T-helper 17 cell (primary cell): ENCODE measurements around the gene GNG12. TPM values are rescaled to one million over a fixed set of nuclear protein-coding genes. Genes with fewer than 3 reads are reported as not detected.

Experiments
- ATAC-seq: fragments of 150-1000 bp; cut with Tn5 transposase; 2 replicates; pipeline ENCODE4 v1.10.0; 2021; ENCODE audit warnings: mild to moderate bottlenecking, moderate library complexity
- DNase-seq, 3 donors: peaks; one replicate each; pipeline versions ENCODE4 v3.0.0 to v3.0.0-alpha.2; 2020 to 2021
- H3K9me3 ChIP-seq: one replicate; pipeline ENCODE4 v1.7.0; 2013; ENCODE audit warnings: low read length, mild to moderate bottlenecking; ENCODE audit not compliant: control insufficient read depth, poor library complexity, severe bottlenecking
- H3K27ac Mint-ChIP-seq: one replicate; pipeline ENCODE4 v1.8.0; 2022; ENCODE audit warnings: mild to moderate bottlenecking, moderate library complexity, mixed read lengths
- H3K27me3 Mint-ChIP-seq: one replicate; pipeline ENCODE4 v1.8.0; 2022; ENCODE audit warnings: mixed read lengths
- H3K36me3 Mint-ChIP-seq: one replicate; pipeline ENCODE4 v1.8.0; 2022; ENCODE audit warnings: low read depth, mixed read lengths
- H3K4me1 Mint-ChIP-seq: one replicate; pipeline ENCODE4 v1.8.0; 2022; ENCODE audit warnings: mild to moderate bottlenecking, mixed read lengths
- H3K4me3 Mint-ChIP-seq: one replicate; pipeline ENCODE4 v1.8.0; 2022; ENCODE audit warnings: mild to moderate bottlenecking, moderate library complexity, mixed read lengths
- total RNA-seq, 4 donors: library from RNA in 2 of 4; stranded (reverse) in 2 of 4; gene quantifications; one replicate each; pipeline ENCODE4 v1.2.3 and lab custom pipeline; 2022 to 2026

GNG12 gene
- total RNA-seq, 2 donors from 2014 or later, result not detected

- H3K4me3 Mint-ChIP-seq, result no peak overlapping the region
- H3K36me3 Mint-ChIP-seq, result no peaks in the 10 kb centered on the region
- H3K4me1 Mint-ChIP-seq, result peaks cover 2% of the 10 kb centered on the region
- DNase-seq (no peak), ATAC-seq (no peak)
- H3K27ac Mint-ChIP-seq, result no peak overlapping the region
- peaks cover 2% of the 10 kb centered on the region for H3K9me3 ChIP-seq
- peaks cover 47% of the 10 kb centered on the region for H3K27me3 Mint-ChIP-seq
Observed at GRCh38 chr1:67761091-67761490, 72.2 kb downstream of the GNG12 start.

- H3K4me1 Mint-ChIP-seq, result no peaks in the 10 kb centered on the region
- ATAC-seq (peak; percentile 73), DNase-seq (peak; percentile 23 to 42 (median 27))
- no peak overlapping the region for H3K4me3 Mint-ChIP-seq
- peaks cover 2% of the 10 kb centered on the region for H3K9me3 ChIP-seq
- H3K27ac Mint-ChIP-seq, result no peak overlapping the region
- no peaks in the 10 kb centered on the region for H3K36me3 Mint-ChIP-seq
- peaks cover 39% of the 10 kb centered on the region for H3K27me3 Mint-ChIP-seq
Observed at GRCh38 chr1:67760030-67760821, 73.0 kb downstream of the GNG12 start.

- no peak for ATAC-seq
Observed at GRCh38 chr1:67759692-67760029, 73.6 kb downstream of the GNG12 start.

GRCh38 chr1:67759066-67759465 is 74.2 kb downstream of the GNG12 start:
- Mint-ChIP-seq H3K4me3 (no peak overlapping the region), H3K4me1 (peaks cover 7% of the 10 kb centered on the region), H3K36me3 (no peaks in the 10 kb centered on the region), H3K27me3 (peaks cover 41% of the 10 kb centered on the region), H3K27ac (no peak overlapping the region)
- H3K9me3 ChIP-seq, result no peaks in the 10 kb centered on the region
- DNase-seq (no peak), ATAC-seq (no peak)

More at GRCh38 chr1:67759692-67760029, 73.6 kb downstream of the GNG12 start:
- Mint-ChIP-seq H3K4me3 (no peak overlapping the region), H3K27ac (no peak overlapping the region), H3K27me3 (peaks cover 41% of the 10 kb centered on the region), H3K4me1 (peaks cover under 1% of the 10 kb centered on the region), H3K36me3 (no peaks in the 10 kb centered on the region)
- peaks cover 2% of the 10 kb centered on the region for H3K9me3 ChIP-seq
- no peak for DNase-seq

GRCh38 chr1:67755619-67756018 is 77.6 kb downstream of the GNG12 start:
- Mint-ChIP-seq H3K4me3 (no peak overlapping the region), H3K36me3 (no peaks in the 10 kb centered on the region), H3K27ac (no peak overlapping the region), H3K27me3 (peaks cover 18% of the 10 kb centered on the region), H3K4me1 (peaks cover 12% of the 10 kb centered on the region)
- DNase-seq (no peak), ATAC-seq (no peak)
- no peaks in the 10 kb centered on the region for H3K9me3 ChIP-seq

- no peaks in the 10 kb centered on the region for H3K9me3 ChIP-seq
- Mint-ChIP-seq H3K4me1 (peaks cover 12% of the 10 kb centered on the region), H3K27ac (no peak overlapping the region), H3K4me3 (no peak overlapping the region), H3K27me3 (peaks cover 14% of the 10 kb centered on the region), H3K36me3 (no peaks in the 10 kb centered on the region)
- ATAC-seq (no peak), DNase-seq (no peak)
Observed at GRCh38 chr1:67755160-67755559, 78.1 kb downstream of the GNG12 start.

- DNase-seq, result no peak
- H3K4me3 Mint-ChIP-seq, result no peak overlapping the region
- no peak overlapping the region for H3K27ac Mint-ChIP-seq
Observed at GRCh38 chr1:67754526-67754920, 78.7 kb downstream of the GNG12 start.

GRCh38 chr1:67753776-67754525 is 79.3 kb downstream of the GNG12 start:
- no peak overlapping the region for H3K27ac Mint-ChIP-seq
- H3K4me1 Mint-ChIP-seq, result peaks cover 16% of the 10 kb centered on the region
- no peak overlapping the region for H3K4me3 Mint-ChIP-seq
- no peak for DNase-seq
- peaks cover 14% of the 10 kb centered on the region for H3K27me3 Mint-ChIP-seq
- no peak for ATAC-seq
- H3K9me3 ChIP-seq, result no peaks in the 10 kb centered on the region
- no peaks in the 10 kb centered on the region for H3K36me3 Mint-ChIP-seq

More at GRCh38 chr1:67754526-67754920, 78.7 kb downstream of the GNG12 start:
- H3K4me1 Mint-ChIP-seq, result peaks cover 16% of the 10 kb centered on the region
- H3K9me3 ChIP-seq, result no peaks in the 10 kb centered on the region
- no peaks in the 10 kb centered on the region for H3K36me3 Mint-ChIP-seq
- peaks cover 14% of the 10 kb centered on the region for H3K27me3 Mint-ChIP-seq
- ATAC-seq, result no peak

- Mint-ChIP-seq H3K36me3 (no peaks in the 10 kb centered on the region), H3K27me3 (peaks cover 22% of the 10 kb centered on the region), H3K4me3 (no peak overlapping the region), H3K27ac (no peak overlapping the region), H3K4me1 (peaks cover 16% of the 10 kb centered on the region)
- DNase-seq (no peak), ATAC-seq (no peak)
- H3K9me3 ChIP-seq, result no peaks in the 10 kb centered on the region
Observed at GRCh38 chr1:67752306-67752705, 81.0 kb downstream of the GNG12 start.

- H3K4me1 Mint-ChIP-seq, result peaks cover 16% of the 10 kb centered on the region
- no peak overlapping the region for H3K27ac Mint-ChIP-seq
Observed at GRCh38 chr1:67750691-67751054, 82.6 kb downstream of the GNG12 start.

GRCh38 chr1:67749844-67750690 is 83.2 kb downstream of the GNG12 start:
- peaks cover 31% of the 10 kb centered on the region for H3K27me3 Mint-ChIP-seq
- no peak overlapping the region for H3K27ac Mint-ChIP-seq
- no peak for DNase-seq
- H3K4me3 Mint-ChIP-seq, result no peak overlapping the region
- H3K36me3 Mint-ChIP-seq, result no peaks in the 10 kb centered on the region
- peaks cover 16% of the 10 kb centered on the region for H3K4me1 Mint-ChIP-seq
- no peaks in the 10 kb centered on the region for H3K9me3 ChIP-seq
- ATAC-seq, result no peak

More at GRCh38 chr1:67750691-67751054, 82.6 kb downstream of the GNG12 start:
- ATAC-seq, result no peak
- no peak for DNase-seq
- no peaks in the 10 kb centered on the region for H3K36me3 Mint-ChIP-seq
- H3K4me3 Mint-ChIP-seq, result no peak overlapping the region
- peaks cover 31% of the 10 kb centered on the region for H3K27me3 Mint-ChIP-seq
- no peaks in the 10 kb centered on the region for H3K9me3 ChIP-seq

- H3K36me3 Mint-ChIP-seq, result no peaks in the 10 kb centered on the region
- no peak overlapping the region for H3K4me3 Mint-ChIP-seq
- DNase-seq (no peak), ATAC-seq (no peak)
- H3K9me3 ChIP-seq, result no peaks in the 10 kb centered on the region
- H3K4me1 Mint-ChIP-seq, result peaks cover 12% of the 10 kb centered on the region
- peaks cover 31% of the 10 kb centered on the region for H3K27me3 Mint-ChIP-seq
- H3K27ac Mint-ChIP-seq, result no peak overlapping the region
Observed at GRCh38 chr1:67749263-67749843, 83.9 kb downstream of the GNG12 start.

GRCh38 chr1:67748630-67749029 is 84.6 kb downstream of the GNG12 start:
- Mint-ChIP-seq H3K4me3 (no peak overlapping the region), H3K4me1 (peaks cover 5% of the 10 kb centered on the region), H3K36me3 (no peaks in the 10 kb centered on the region), H3K27me3 (peaks cover 31% of the 10 kb centered on the region), H3K27ac (no peak overlapping the region)
- ATAC-seq (no peak), DNase-seq (no peak)
- no peaks in the 10 kb centered on the region for H3K9me3 ChIP-seq
